Measurements from ENCODE around the gene APOL6.

The APOL6 gene

DNA sequence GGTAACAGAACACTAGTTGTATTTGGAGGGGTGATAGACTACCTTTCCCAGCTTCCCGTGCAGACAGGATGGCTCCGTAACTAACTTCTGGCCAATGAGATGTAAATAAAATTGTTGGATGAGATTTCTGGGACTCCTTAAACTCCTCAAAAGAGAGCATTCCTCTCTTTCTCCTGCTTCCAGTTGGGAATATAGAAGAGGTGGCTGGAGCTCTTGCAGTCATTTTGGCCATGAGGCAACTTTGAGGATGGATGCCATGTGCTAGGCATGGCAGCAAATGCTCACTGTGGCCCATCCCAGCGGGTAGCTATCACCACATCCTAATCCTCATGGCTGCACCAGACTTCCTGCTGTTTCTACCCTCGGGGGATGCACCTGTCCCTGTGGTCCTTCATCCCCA, 38.5 kb upstream of the APOL6 start:
- in situ Hi-C loops (cut with HindIII; ENCODE audit: low sequenced_read_pairs) = no loop called here
- H3K4me3 ChIP-seq (ENCODE audit: low read depth, low read length) = no peak overlapping the region
- TF ChIP-seq, protein P1, sequence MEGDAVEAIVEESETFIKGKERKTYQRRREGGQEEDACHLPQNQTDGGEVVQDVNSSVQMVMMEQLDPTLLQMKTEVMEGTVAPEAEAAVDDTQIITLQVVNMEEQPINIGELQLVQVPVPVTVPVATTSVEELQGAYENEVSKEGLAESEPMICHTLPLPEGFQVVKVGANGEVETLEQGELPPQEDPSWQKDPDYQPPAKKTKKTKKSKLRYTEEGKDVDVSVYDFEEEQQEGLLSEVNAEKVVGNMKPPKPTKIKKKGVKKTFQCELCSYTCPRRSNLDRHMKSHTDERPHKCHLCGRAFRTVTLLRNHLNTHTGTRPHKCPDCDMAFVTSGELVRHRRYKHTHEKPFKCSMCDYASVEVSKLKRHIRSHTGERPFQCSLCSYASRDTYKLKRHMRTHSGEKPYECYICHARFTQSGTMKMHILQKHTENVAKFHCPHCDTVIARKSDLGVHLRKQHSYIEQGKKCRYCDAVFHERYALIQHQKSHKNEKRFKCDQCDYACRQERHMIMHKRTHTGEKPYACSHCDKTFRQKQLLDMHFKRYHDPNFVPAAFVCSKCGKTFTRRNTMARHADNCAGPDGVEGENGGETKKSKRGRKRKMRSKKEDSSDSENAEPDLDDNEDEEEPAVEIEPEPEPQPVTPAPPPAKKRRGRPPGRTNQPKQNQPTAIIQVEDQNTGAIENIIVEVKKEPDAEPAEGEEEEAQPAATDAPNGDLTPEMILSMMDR (IDR thresholded peaks at IDR 0.05; ENCODE audit: low read depth, low read length) = no peak
- no peak for DNase-seq (ENCODE audit: low read depth, low spot score)

GRCh38 chr22:35610741-35611140, 37.5 kb upstream of the APOL6 start:
- in situ Hi-C loops (cut with HindIII; ENCODE audit: low sequenced_read_pairs) = no loop called here
- TF ChIP-seq, protein P1 (IDR thresholded peaks at IDR 0.05; ENCODE audit: low read depth, low read length) = no peak
- DNase-seq (ENCODE audit: low read depth, low spot score) = no peak
- H3K4me3 ChIP-seq (ENCODE audit: low read depth, low read length) = no peak overlapping the region

GRCh38 chr22:35611200-35611890, 36.9 kb upstream of the APOL6 start:
- DNase-seq (ENCODE audit: low read depth, low spot score) = no peak
- TF ChIP-seq, protein P1 (IDR thresholded peaks at IDR 0.05; ENCODE audit: low read depth, low read length) = no peak
- no peak overlapping the region for H3K4me3 ChIP-seq (ENCODE audit: low read depth, low read length)
- in situ Hi-C loops (cut with HindIII; ENCODE audit: low sequenced_read_pairs) = no loop called here

DNA sequence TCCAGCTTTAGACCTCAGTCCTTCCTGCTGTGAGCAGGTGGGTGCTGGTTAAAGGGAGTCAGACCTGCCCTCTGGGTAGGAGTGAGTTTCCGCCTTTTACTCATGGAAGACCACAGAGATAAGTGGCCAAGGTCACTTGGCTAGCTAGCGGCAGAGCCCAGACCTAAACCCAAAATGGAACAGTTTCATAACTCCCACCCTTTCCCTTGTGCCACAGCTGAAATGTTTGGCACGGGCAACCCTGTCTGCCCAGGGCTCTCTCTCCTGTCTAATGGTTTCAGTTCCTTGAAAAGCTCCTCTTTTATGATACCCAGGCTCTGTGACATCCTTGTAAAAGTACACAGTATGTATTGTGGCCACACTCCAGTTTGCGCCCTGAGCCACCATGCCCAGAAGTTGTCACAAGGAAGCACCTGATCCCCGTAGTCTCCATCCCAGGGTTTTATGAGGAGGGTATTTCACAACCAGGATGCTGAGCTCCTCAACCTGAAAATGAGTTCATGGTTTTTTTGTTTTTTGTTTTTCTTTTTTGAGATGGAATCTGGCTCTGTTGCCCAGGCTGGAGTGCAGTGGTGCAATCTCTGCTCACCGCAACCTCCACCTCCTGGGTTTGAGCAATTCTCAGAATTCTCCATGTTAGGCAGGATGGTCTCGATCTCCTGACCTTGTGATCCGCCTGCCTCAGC, 36.2 kb upstream of the APOL6 start:
- no peak overlapping the region for H3K4me3 ChIP-seq (ENCODE audit: low read depth, low read length)
- TF ChIP-seq, protein P1 (IDR thresholded peaks at IDR 0.05; ENCODE audit: low read depth, low read length) = no peak
- no peak for DNase-seq (ENCODE audit: low read depth, low spot score)
- in situ Hi-C loops (cut with HindIII; ENCODE audit: low sequenced_read_pairs) = no loop called here

DNA sequence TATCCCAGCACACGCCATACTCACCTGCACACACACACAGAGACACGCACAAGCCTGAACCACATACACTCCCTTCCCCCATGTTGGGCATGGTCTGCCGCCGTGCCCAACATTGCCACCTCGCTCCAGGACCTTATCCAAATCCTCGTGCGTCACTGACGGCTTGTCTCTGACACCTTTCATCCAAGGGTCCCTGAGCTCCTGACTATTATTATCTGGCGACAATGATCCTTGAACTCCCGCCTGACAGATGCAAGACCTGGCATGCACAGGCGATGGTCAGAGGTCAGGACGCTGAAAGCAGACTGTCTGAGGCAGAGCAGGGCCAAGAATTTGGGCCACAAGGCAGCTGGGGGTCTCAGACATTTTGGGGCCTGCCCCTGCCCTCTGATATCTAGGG, 35.3 kb upstream of the APOL6 start:
- H3K4me3 ChIP-seq (ENCODE audit: low read depth, low read length) = no peak overlapping the region
- TF ChIP-seq, protein P1 (IDR thresholded peaks at IDR 0.05; ENCODE audit: low read depth, low read length) = no peak
- in situ Hi-C loops (cut with HindIII; ENCODE audit: low sequenced_read_pairs) = no loop called here

DNA sequence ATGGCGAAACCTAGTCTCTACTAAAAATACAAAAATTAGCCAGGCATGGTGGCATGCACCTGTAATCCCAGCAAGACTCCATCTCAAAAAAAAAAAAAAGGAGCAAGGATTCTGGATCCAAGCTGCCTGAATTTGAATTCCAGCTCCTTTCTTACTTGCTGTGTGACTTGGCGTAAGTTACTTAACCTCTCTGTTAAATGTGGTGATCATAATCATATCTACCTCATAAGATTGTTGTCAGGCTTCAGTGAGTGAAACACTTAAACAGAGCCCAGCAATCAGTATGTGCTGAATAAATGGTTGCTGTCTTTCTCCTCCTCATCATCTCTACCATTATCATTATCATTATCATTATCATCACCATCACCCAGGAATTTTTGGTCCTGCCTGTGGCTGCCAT, 33.8 kb upstream of the APOL6 start:
- DNase-seq (ENCODE audit: low read depth, low spot score) = no peak
- in situ Hi-C loops (cut with HindIII; ENCODE audit: low sequenced_read_pairs) = no loop called here
- TF ChIP-seq, protein P1 (IDR thresholded peaks at IDR 0.05; ENCODE audit: low read depth, low read length) = no peak
- no peak overlapping the region for H3K4me3 ChIP-seq (ENCODE audit: low read depth, low read length)

More for the DNA sequence above, 35.3 kb upstream of the APOL6 start:
- no peak for DNase-seq (ENCODE audit: low read depth, low spot score)

Measured in astrocyte of the spinal cord (primary cell).